H9 (cell line): ENCODE data around the gene ZNF771. TPM values are rescaled to one million over a fixed set of nuclear protein-coding genes. Genes with fewer than 3 reads are reported as not detected.

ENCODE experiments used
- DNase-seq: peaks from one replicate; pipeline ENCODE4 v3.0.0-alpha.2; 2017
- H2AFZ ChIP-seq: one replicate; pipeline ENCODE4 v1.6.1; 2013; ENCODE audit warnings: mild to moderate bottlenecking, low read length, control low read depth, moderate library complexity
- H2AK5ac ChIP-seq: 2 replicates; pipeline ENCODE4 v1.6.1; 2013; ENCODE audit warnings: low read length, control low read depth, mixed read lengths; ENCODE audit not compliant: insufficient read length
- H2BK120ac ChIP-seq: one replicate; pipeline ENCODE4 v1.6.1; 2013; ENCODE audit warnings: low read depth, mild to moderate bottlenecking, low read length, control low read depth, inconsistent platforms; ENCODE audit not compliant: poor library complexity, severe bottlenecking
- H2BK12ac ChIP-seq: 2 replicates; pipeline ENCODE4 v1.6.1; 2013; ENCODE audit warnings: low read length, control low read depth, mixed read lengths, low read depth; ENCODE audit not compliant: insufficient read length
- H2BK15ac ChIP-seq: 2 replicates; pipeline ENCODE4 v1.6.1; 2013; ENCODE audit warnings: low read depth, low read length, control low read depth
- H2BK20ac ChIP-seq: one replicate; pipeline ENCODE4 v1.6.1; 2013; ENCODE audit warnings: low read depth, mild to moderate bottlenecking, low read length, control low read depth, inconsistent platforms; ENCODE audit not compliant: poor library complexity, severe bottlenecking
- H2BK5ac ChIP-seq: 2 replicates; pipeline ENCODE4 v1.6.1; 2013; ENCODE audit warnings: low read length, control low read depth, mixed read lengths; ENCODE audit not compliant: insufficient read length
- H3K14ac ChIP-seq: 2 replicates; pipeline ENCODE4 v1.6.1; 2013; ENCODE audit warnings: low read length, control low read depth; ENCODE audit not compliant: insufficient read depth
- H3K18ac ChIP-seq: 2 replicates; pipeline ENCODE4 v1.6.1; 2013; ENCODE audit warnings: low read depth, mild to moderate bottlenecking, mixed read lengths, low read length, control low read depth; ENCODE audit not compliant: insufficient read length
- H3K23ac ChIP-seq: 2 replicates; pipeline ENCODE4 v1.6.1; 2013; ENCODE audit warnings: low read length, control low read depth, mixed read lengths, low read depth; ENCODE audit not compliant: insufficient read length
- H3K23me2 ChIP-seq: 2 replicates; pipeline ENCODE4 v1.6.1; 2013; ENCODE audit warnings: low read depth, mild to moderate bottlenecking, mixed read lengths, low read length, control low read depth; ENCODE audit not compliant: insufficient read length, poor library complexity, severe bottlenecking
- H3K27ac ChIP-seq: 2 replicates; pipeline ENCODE4 v1.5.1; 2013; ENCODE audit warnings: low read length, control low read depth, mixed read lengths, low read depth; ENCODE audit not compliant: insufficient read length
- H3K27me3 ChIP-seq: 2 replicates; pipeline ENCODE4 v1.6.1; 2013; ENCODE audit warnings: low read length, control low read depth, inconsistent platforms; ENCODE audit not compliant: insufficient read depth
- H3K4ac ChIP-seq: 2 replicates; pipeline ENCODE4 v1.6.1; 2013; ENCODE audit warnings: low read depth, mild to moderate bottlenecking, control low read depth, inconsistent platforms, low read length, moderate library complexity
- H3K4me1 ChIP-seq: 2 replicates; pipeline ENCODE4 v1.6.1; 2013; ENCODE audit warnings: low read length, control low read depth, inconsistent platforms; ENCODE audit not compliant: insufficient read depth
- H3K4me2 ChIP-seq: 2 replicates; pipeline ENCODE4 v1.6.1; 2013; ENCODE audit warnings: low read length, control low read depth, mixed read lengths; ENCODE audit not compliant: insufficient read length, insufficient read depth
- H3K56ac ChIP-seq: 2 replicates; pipeline ENCODE4 v1.6.1; 2013; ENCODE audit warnings: low read depth, mild to moderate bottlenecking, mixed read lengths, low read length, control low read depth; ENCODE audit not compliant: insufficient read length
- H3K79me1 ChIP-seq: 2 replicates; pipeline ENCODE4 v1.6.1; 2013; ENCODE audit warnings: low read depth, mild to moderate bottlenecking, moderate library complexity, low read length, control low read depth, inconsistent platforms; ENCODE audit not compliant: insufficient read depth, poor library complexity, severe bottlenecking
- H3K79me2 ChIP-seq: 2 replicates; pipeline ENCODE4 v1.6.1; 2013; ENCODE audit warnings: low read length, control low read depth, inconsistent platforms; ENCODE audit not compliant: insufficient read depth
- H3K9ac ChIP-seq: 2 replicates; pipeline ENCODE4 v1.6.1; 2013; ENCODE audit warnings: low read length, control low read depth, mixed read lengths; ENCODE audit not compliant: insufficient read length; ENCODE audit errors: extremely low read depth
- H3K9me3 ChIP-seq: one replicate; pipeline ENCODE4 v1.6.1; 2013; ENCODE audit warnings: low read depth, low read length, inconsistent platforms; ENCODE audit not compliant: control insufficient read depth
- H3T11ph ChIP-seq: one replicate; pipeline ENCODE4 v1.6.1; 2013; ENCODE audit warnings: mild to moderate bottlenecking, low read length, control low read depth, inconsistent platforms
- H4K20me1 ChIP-seq: one replicate; pipeline ENCODE4 v1.6.1; 2013; ENCODE audit not compliant: control insufficient read depth, insufficient read length, insufficient read depth
- H4K5ac ChIP-seq: 2 replicates; pipeline ENCODE4 v1.6.1; 2013; ENCODE audit warnings: low read depth, mild to moderate bottlenecking, mixed read lengths, low read length, control low read depth; ENCODE audit not compliant: insufficient read length
- H4K8ac ChIP-seq: replicated peaks from 2 replicates; pipeline ENCODE4 v1.6.1; 2013; ENCODE audit warnings: low read length, control low read depth, mixed read lengths, low read depth; ENCODE audit not compliant: insufficient read length
- H4K91ac ChIP-seq: 2 replicates; pipeline ENCODE4 v1.6.1; 2013; ENCODE audit warnings: low read depth, mild to moderate bottlenecking, moderate library complexity, mixed read lengths, low read length, control low read depth; ENCODE audit not compliant: insufficient read length
- H3K27ac Mint-ChIP-seq, 3 experiments: 2 replicates in 2 of 3; 3 replicates in 1 of 3; pipeline ENCODE4 v1.8.0; 2020 to 2021; ENCODE audit warnings: mixed read lengths in 3 of 3, mild to moderate bottlenecking in 1 of 3, moderate library complexity in 1 of 3
- H3K27me3 Mint-ChIP-seq: 2 replicates; pipeline ENCODE4 v1.8.0; 2021; ENCODE audit warnings: low read depth, mild to moderate bottlenecking, moderate library complexity, mixed read lengths
- H3K36me3 Mint-ChIP-seq, 3 experiments: 2 replicates in 2 of 3; 3 replicates in 1 of 3; pipeline ENCODE4 v1.8.0; 2020 to 2021; ENCODE audit warnings: low read depth in 3 of 3, mixed read lengths in 3 of 3; ENCODE audit not compliant: insufficient read depth in 1 of 3
- H3K4me1 Mint-ChIP-seq, 2 experiments: 2 replicates each; pipeline ENCODE4 v1.8.0; 2020; ENCODE audit warnings: mixed read lengths in 2 of 2
- H3K4me3 Mint-ChIP-seq, 2 experiments: 2 replicates in 1 of 2; 3 replicates in 1 of 2; pipeline ENCODE4 v1.8.0; 2020 to 2021; ENCODE audit warnings: mild to moderate bottlenecking in 2 of 2, mixed read lengths in 2 of 2, moderate library complexity in 1 of 2
- H3K9me3 Mint-ChIP-seq, 2 experiments: 2 replicates in 1 of 2; 3 replicates in 1 of 2; pipeline ENCODE4 v1.8.0; 2020; ENCODE audit warnings: mild to moderate bottlenecking in 2 of 2, mixed read lengths in 2 of 2, moderate library complexity in 1 of 2
- WGBS: extraction: QIAGEN DNeasy Blood & Tissue Kit; methylation state at CpG from one replicate; pipeline ENCODE4 v1.1.7; 2013; ENCODE audit warnings: missing lambda C conversion rate, low lambda C conversion rate, mixed read lengths; ENCODE audit not compliant: insufficient read length; ENCODE audit errors: extremely low coverage; 5-methylcytosine and 5-hydroxymethylcytosine counted together
- total RNA-seq: library from RNA; stranded (reverse); gene quantifications from 2 replicates; pipeline ENCODE4 v1.2.1, GENCODE V29; 2021
- TF ChIP-seq, protein P1 (sequence below): fragments of 200-600 bp; sonication (generic); conservative IDR thresholded peaks from 3 replicates; pipeline ENCODE4 v1.8.0; 2021; ENCODE audit warnings: antibody characterized with exemption, mild to moderate bottlenecking

Gene ZNF771
- total RNA-seq, 1 experiment from 2014 or later: 10.5 TPM

DNA sequence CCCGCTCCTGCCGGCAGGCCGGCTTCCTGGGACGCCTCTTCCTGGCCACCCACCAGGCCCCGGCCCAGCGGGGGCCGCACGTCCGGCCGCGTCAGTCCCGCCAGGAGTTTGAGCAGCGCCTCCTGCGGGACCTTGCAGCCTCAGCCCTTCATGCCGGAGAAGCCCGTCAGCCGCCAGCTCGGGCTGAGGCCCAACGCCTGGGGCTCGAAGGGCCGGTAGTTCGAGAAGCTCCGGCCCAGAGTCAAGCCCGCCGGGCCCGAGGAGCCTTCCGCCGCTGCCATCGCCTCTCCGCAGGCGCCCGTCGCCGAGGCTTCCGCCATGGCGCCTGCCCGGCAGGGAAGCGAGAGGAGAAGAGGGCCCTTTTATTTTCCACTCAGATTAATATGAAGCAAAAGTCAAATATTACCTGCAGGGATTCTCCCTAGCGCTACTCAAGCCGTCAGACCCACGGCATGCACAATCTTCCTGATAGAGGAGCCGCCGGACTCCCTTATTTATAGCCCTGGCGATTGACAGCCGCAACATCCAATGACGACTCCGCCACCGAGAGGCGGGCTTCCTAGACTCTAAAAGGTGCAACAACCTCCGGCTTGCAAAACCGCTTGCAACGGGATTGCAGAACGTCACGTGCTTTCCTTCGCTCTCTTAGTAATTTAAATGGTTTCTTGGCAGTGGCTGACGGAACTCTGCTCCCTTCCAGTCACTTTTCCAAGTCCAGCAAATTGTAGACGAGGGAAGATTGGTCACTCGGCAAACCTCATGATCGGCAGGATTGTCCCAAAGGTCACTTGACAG, 38.2 kb downstream of the ZNF771 start, which contains the start of gene SEPHS2:
Gene SEPHS2, minus strand, starts transcription at position 467 of the 795 bp plus-strand sequence. Its CDS starts 147 bp downstream, at position 320.
- Mint-ChIP-seq H3K4me1 (peaks cover 14 to 18% of the 10 kb centered on the region in 2 experiments), H3K9me3 (peaks cover 6 to 10% of the 10 kb centered on the region in 2 experiments; a peak in 3 of 5 replicates), H3K27ac (peak within 1 kb of the TSS; percentile 2 to 61 (median 19); a peak in 5 of 7 replicates), H3K36me3 (peaks cover 15 to 27% (median 23%) of the 10 kb centered on the region in 3 experiments), H3K27me3 (peaks cover 20% of the 10 kb centered on the region), H3K4me3 (peak within 1 kb of the TSS; percentile 84 to 89)
- H3K79me2 ChIP-seq: no peaks in the 10 kb centered on the region; the same call in 1 of the 2 replicates
- H3K9me3 ChIP-seq: no peaks in the 10 kb centered on the region
- H2BK120ac ChIP-seq: no peak within 1 kb of the TSS
- WGBS: no CpG with 5 or more reads among the region's 59 CpGs
- H3K27ac ChIP-seq: no peak within 1 kb of the TSS
- peak within 1 kb of the TSS; percentile 68 for H3K4me2 ChIP-seq
- no peaks in the 10 kb centered on the region for H3K79me1 ChIP-seq
- no peak within 1 kb of the TSS for H2AK5ac ChIP-seq
- peaks cover 3% of the 10 kb centered on the region; the same call in 1 of the 2 replicates for H3K4me1 ChIP-seq
- DNase-seq: peak; percentile 96
- H2AFZ ChIP-seq: peak within 1 kb of the TSS; percentile 100
- no peak within 1 kb of the TSS for H2BK15ac ChIP-seq
- TF ChIP-seq, protein P1, sequence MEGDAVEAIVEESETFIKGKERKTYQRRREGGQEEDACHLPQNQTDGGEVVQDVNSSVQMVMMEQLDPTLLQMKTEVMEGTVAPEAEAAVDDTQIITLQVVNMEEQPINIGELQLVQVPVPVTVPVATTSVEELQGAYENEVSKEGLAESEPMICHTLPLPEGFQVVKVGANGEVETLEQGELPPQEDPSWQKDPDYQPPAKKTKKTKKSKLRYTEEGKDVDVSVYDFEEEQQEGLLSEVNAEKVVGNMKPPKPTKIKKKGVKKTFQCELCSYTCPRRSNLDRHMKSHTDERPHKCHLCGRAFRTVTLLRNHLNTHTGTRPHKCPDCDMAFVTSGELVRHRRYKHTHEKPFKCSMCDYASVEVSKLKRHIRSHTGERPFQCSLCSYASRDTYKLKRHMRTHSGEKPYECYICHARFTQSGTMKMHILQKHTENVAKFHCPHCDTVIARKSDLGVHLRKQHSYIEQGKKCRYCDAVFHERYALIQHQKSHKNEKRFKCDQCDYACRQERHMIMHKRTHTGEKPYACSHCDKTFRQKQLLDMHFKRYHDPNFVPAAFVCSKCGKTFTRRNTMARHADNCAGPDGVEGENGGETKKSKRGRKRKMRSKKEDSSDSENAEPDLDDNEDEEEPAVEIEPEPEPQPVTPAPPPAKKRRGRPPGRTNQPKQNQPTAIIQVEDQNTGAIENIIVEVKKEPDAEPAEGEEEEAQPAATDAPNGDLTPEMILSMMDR: peak; percentile 56
- H4K8ac ChIP-seq: no peak within 1 kb of the TSS
- H3K9ac ChIP-seq: peak within 1 kb of the TSS; percentile 37
- H2BK5ac ChIP-seq: no peak within 1 kb of the TSS
- H4K91ac ChIP-seq: no peak within 1 kb of the TSS
- H3K23ac ChIP-seq: no peak within 1 kb of the TSS
- H3K4ac ChIP-seq: no peak within 1 kb of the TSS
- no peaks in the 10 kb centered on the region for H3K27me3 ChIP-seq
- H3T11ph ChIP-seq: no peak within 1 kb of the TSS
- H2BK12ac ChIP-seq: no peak within 1 kb of the TSS
- H2BK20ac ChIP-seq: no peak within 1 kb of the TSS
- H3K56ac ChIP-seq: no peak within 1 kb of the TSS
- no peaks in the 10 kb centered on the region for H4K20me1 ChIP-seq
- peaks cover 5% of the 10 kb centered on the region for H3K23me2 ChIP-seq
- H4K5ac ChIP-seq: no peak within 1 kb of the TSS
- H3K18ac ChIP-seq: peak within 1 kb of the TSS; percentile 1
- no peak within 1 kb of the TSS for H3K14ac ChIP-seq
